ENCODE measurements around the gene SIGLEC11. TPM values are rescaled to one million over a fixed set of nuclear protein-coding genes. Genes with fewer than 3 reads are reported as not detected.

SIGLEC11 gene
- total RNA-seq, 4 donors from 2014 or later, result 0.94 to 1.7 TPM; not detected in 2

- H3K4me3 ChIP-seq, result no peak overlapping the region
- H3K27me3 ChIP-seq, result no peaks in the 10 kb centered on the region
- H3K27ac ChIP-seq, result no peak overlapping the region
- TF ChIP-seq POLR2A (IDR thresholded peaks at IDR 0.05), result no peak
- peak in 3 of 6 experiments; percentile 19 to 32 (median 20) for TF ChIP-seq CTCF (IDR thresholded peaks at IDR 0.05)
- no peaks in the 10 kb centered on the region for H3K4me1 ChIP-seq
- no peaks in the 10 kb centered on the region for H3K9me3 ChIP-seq
- H3K36me3 ChIP-seq, result peaks cover 0 to 88% (median 0%) of the 10 kb centered on the region in 3 donors
- peak; percentile 64 to 88 (median 81) for DNase-seq
Observed at GRCh38 chr19:49987159-49987698, 26.3 kb upstream of the SIGLEC11 start.

GRCh38 chr19:49986354-49986753 is 25.4 kb upstream of the SIGLEC11 start:
- peaks cover 0 to 88% (median 0%) of the 10 kb centered on the region in 3 donors for H3K36me3 ChIP-seq
- H3K4me1 ChIP-seq, result no peaks in the 10 kb centered on the region
- H3K27ac ChIP-seq, result no peak overlapping the region
- H3K9me3 ChIP-seq, result no peaks in the 10 kb centered on the region
- H3K4me3 ChIP-seq, result no peak overlapping the region
- DNase-seq, result no peak
- TF ChIP-seq POLR2A (IDR thresholded peaks at IDR 0.05) (no peak), CTCF (IDR thresholded peaks at IDR 0.05) (no peak)
- H3K27me3 ChIP-seq, result no peaks in the 10 kb centered on the region

GRCh38 chr19:49985871-49986270 is 24.9 kb upstream of the SIGLEC11 start:
- Histone ChIP-seq H3K9me3 (no peaks in the 10 kb centered on the region), H3K36me3 (peaks cover 0 to 86% (median 0%) of the 10 kb centered on the region in 3 donors), H3K4me1 (no peaks in the 10 kb centered on the region), H3K27me3 (no peaks in the 10 kb centered on the region), H3K27ac (no peak overlapping the region), H3K4me3 (no peak overlapping the region)
- no peak for DNase-seq
- TF ChIP-seq CTCF (IDR thresholded peaks at IDR 0.05) (no peak), POLR2A (IDR thresholded peaks at IDR 0.05) (no peak)

GRCh38 chr19:49984491-49984890 is 23.5 kb upstream of the SIGLEC11 start:
- TF ChIP-seq CTCF (IDR thresholded peaks at IDR 0.05) (no peak), POLR2A (IDR thresholded peaks at IDR 0.05) (no peak)
- Histone ChIP-seq H3K4me1 (no peaks in the 10 kb centered on the region), H3K27me3 (no peaks in the 10 kb centered on the region), H3K27ac (no peak overlapping the region), H3K4me3 (no peak overlapping the region), H3K9me3 (no peaks in the 10 kb centered on the region), H3K36me3 (peaks cover 0 to 86% (median 0%) of the 10 kb centered on the region in 3 donors)
- DNase-seq, result no peak

GRCh38 chr19:49983645-49984229 is 22.8 kb upstream of the SIGLEC11 start:
- no peaks in the 10 kb centered on the region for H3K9me3 ChIP-seq
- no peak for TF ChIP-seq POLR2A (IDR thresholded peaks at IDR 0.05)
- TF ChIP-seq CTCF (IDR thresholded peaks at IDR 0.05), result peak; percentile 68 to 84 (median 74)
- H3K36me3 ChIP-seq, result peaks cover 0 to 84% (median 0%) of the 10 kb centered on the region in 3 donors
- no peaks in the 10 kb centered on the region for H3K4me1 ChIP-seq
- no peak overlapping the region for H3K27ac ChIP-seq
- no peak overlapping the region for H3K4me3 ChIP-seq
- H3K27me3 ChIP-seq, result no peaks in the 10 kb centered on the region
- DNase-seq, result peak; percentile 64 to 85 (median 75)
